GM10248 (cell line): ENCODE results near the gene PREP.
"Not testable (repeated sequence)": the region's sequence is repeated elsewhere in the genome, so short reads cannot be mapped to it uniquely, and the experiment has no call there.

ENCODE experiments used
- CTCF ChIA-PET: fragments of 300-600 bp; sonication (Branson Sonifier 250); formaldehyde crosslinking; extraction: SDS; loops from one replicate; lab custom pipeline; 2021; ENCODE audit warnings: antibody characterized with exemption; lab: Yijun Ruan, JAX
- POLR2A ChIA-PET: fragments of 350-650 bp; sonication (Branson Sonifier 250); formaldehyde crosslinking; extraction: SDS; loops from one replicate; lab custom pipeline; 2020; ENCODE audit warnings: antibody characterized with exemption; lab: Yijun Ruan, JAX
- DNase-seq: peaks from one replicate; pipeline ENCODE4 v3.0.0; 2012; ENCODE audit errors: extremely low spot score
- CTCF ChIP-seq: IDR thresholded peaks from 2 replicates; pipeline ENCODE4 v1.5.1; 2012; ENCODE audit warnings: mild to moderate bottlenecking, low read depth; ENCODE audit errors: extremely low read depth, missing control alignments, control extremely low read depth

The PREP gene

GRCh38 chr6:105256619-105257018, 146.3 kb downstream of the PREP start:
- no peak for DNase-seq
- POLR2A ChIA-PET = no interaction called here
- CTCF ChIA-PET = interaction anchor here (1.0 kb wide), 1 partner anchor 19 kb away, joined by 3 read pairs; no protein-coding TSS in a partner anchor
- TF ChIP-seq CTCF = no peak

DNA sequence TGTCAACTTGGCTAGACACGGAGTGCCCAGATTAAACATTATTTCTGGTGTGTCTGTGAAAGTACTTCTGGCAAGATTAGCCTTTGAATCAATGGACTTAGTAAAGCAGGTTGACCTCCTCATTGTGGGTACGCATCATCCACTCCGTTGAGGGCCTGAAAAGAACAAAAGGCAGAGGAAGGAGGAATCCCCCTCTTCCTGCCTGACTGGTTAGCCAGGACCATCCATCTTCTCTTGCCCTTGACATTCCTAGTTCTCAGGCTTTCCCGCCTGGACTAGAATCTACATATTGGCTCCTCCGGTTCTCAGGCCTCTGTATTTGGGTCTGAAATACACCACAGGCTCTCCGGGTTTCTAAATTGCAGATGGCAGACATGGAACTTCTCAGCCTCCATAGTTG, 149.1 kb downstream of the PREP start:
- no peak for TF ChIP-seq CTCF
- POLR2A ChIA-PET = no interaction called here
- no peak for DNase-seq
- CTCF ChIA-PET = no interaction called here

DNA sequence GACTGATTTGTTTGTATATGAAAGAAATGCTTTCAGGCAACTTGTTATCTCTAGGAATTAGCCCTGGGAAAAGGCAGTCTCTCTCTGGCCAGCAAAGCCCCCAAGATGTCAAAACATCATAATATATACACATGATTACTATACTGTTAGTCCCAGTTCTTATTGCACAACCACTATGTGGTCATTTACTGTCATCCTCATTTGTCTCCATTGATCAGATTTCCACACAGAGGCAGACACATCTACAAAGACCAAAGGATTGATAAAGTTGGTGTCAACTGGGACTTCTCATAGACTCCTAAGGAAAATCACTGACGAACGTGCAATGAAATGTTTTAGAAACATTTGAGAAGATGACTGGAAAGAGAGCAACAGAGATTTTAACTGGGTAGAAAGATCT, 151.2 kb downstream of the PREP start:
- no peak for TF ChIP-seq CTCF
- ChIA-PET POLR2A (no interaction called here), CTCF (no interaction called here)
- DNase-seq = no peak

- DNase-seq = no peak
- ChIA-PET CTCF (no interaction called here), POLR2A (no interaction called here)
- no peak for TF ChIP-seq CTCF
Measured at GRCh38 chr6:105250533-105250932, 152.3 kb downstream of the PREP start.

GRCh38 chr6:105243487-105243886, 159.4 kb downstream of the PREP start:
- CTCF ChIA-PET = no interaction called here
- no peak for TF ChIP-seq CTCF
- DNase-seq = no peak
- POLR2A ChIA-PET = no interaction called here

GRCh38 chr6:105235155-105235554, 167.7 kb downstream of the PREP start:
- POLR2A ChIA-PET = no interaction called here
- CTCF ChIA-PET = no interaction called here
- TF ChIP-seq CTCF = no peak
- DNase-seq = no peak

- CTCF ChIA-PET, DNase-seq, POLR2A ChIA-PET: not testable (repeated sequence)
Measured at GRCh38 chr6:105231771-105232170, 171.1 kb downstream of the PREP start.
